Panc1 (cell line): ENCODE results near the gene CD151. TPM values are rescaled to one million over a fixed set of nuclear protein-coding genes. Genes with fewer than 3 reads are reported as not detected.

Source experiments
- ATAC-seq: fragments of 200-7000 bp; cut with Tn5 transposase; 2 replicates; pipeline ENCODE4 v1.9.1; 2020; ENCODE audit warnings: mild to moderate bottlenecking, moderate library complexity
- BruUV-seq: library from RNA; stranded (reverse); fragments of 400-500 nt; replicated peaks from 2 replicates; lab custom pipeline; 2021; lab: Mats Ljungman, UMichigan
- CTCF ChIA-PET: fragments of 300-600 bp; sonication (Branson Sonifier 250); formaldehyde crosslinking; loops from one replicate; lab custom pipeline; 2022; ENCODE audit warnings: antibody characterized with exemption; lab: Charles Lee
- POLR2A ChIA-PET: fragments of 300-600 bp; sonication (Branson Sonifier 250); formaldehyde crosslinking; loops from one replicate; lab custom pipeline; 2022; ENCODE audit warnings: antibody characterized with exemption; lab: Charles Lee
- DNase-seq: peaks from one replicate; pipeline ENCODE4 v3.0.0-alpha.2; 2010; ENCODE audit warnings: low read depth, low spot score
- H3K27ac ChIP-seq: 2 replicates; pipeline ENCODE4 v1.5.1; 2011; ENCODE audit warnings: mild to moderate bottlenecking, low read length, inconsistent platforms
- H3K27me3 ChIP-seq: fragments of 200-500 bp; sonication (Bioruptor generic); 2 replicates; pipeline ENCODE4 v1.6.0; 2014; ENCODE audit warnings: low read length, inconsistent platforms; ENCODE audit not compliant: control insufficient read depth, insufficient read depth
- H3K36me3 ChIP-seq: fragments of 200-500 bp; sonication (Bioruptor generic); 2 replicates; pipeline ENCODE4 v1.5.1; 2014; ENCODE audit warnings: inconsistent platforms, mild to moderate bottlenecking, low read length, moderate library complexity; ENCODE audit not compliant: control insufficient read depth, insufficient read depth
- H3K4me1 ChIP-seq: 2 replicates; pipeline ENCODE4 v1.5.1; 2011; ENCODE audit warnings: inconsistent platforms, mild to moderate bottlenecking, low read length, moderate library complexity; ENCODE audit not compliant: control insufficient read depth, insufficient read depth
- H3K4me3 ChIP-seq, 2 experiments: 2 replicates each; pipeline ENCODE4 v1.5.1; 2011 to 2012; ENCODE audit warnings: low read depth in 2 of 2, low read length in 2 of 2, mild to moderate bottlenecking in 2 of 2, inconsistent platforms in 1 of 2, moderate library complexity in 1 of 2
- H3K9me3 ChIP-seq: fragments of 200-500 bp; sonication (Bioruptor generic); 2 replicates; pipeline ENCODE4 v1.5.1; 2014; ENCODE audit warnings: low read depth, mild to moderate bottlenecking, inconsistent platforms, low read length, moderate library complexity; ENCODE audit not compliant: control insufficient read depth, insufficient read depth
- CTCF ChIP-seq: fragments of 450-650 bp; IDR thresholded peaks from 2 replicates; pipeline ENCODE4 v1.5.1; 2017; ENCODE audit warnings: mild to moderate bottlenecking
- POLR2AphosphoS5 ChIP-seq: IDR thresholded peaks from 2 replicates; pipeline ENCODE4 v1.6.1; 2012; ENCODE audit warnings: mild to moderate bottlenecking, low read depth, low read length, moderate library complexity
- SIN3A ChIP-seq: IDR thresholded peaks from 2 replicates; pipeline ENCODE4 v1.6.1; 2012; ENCODE audit warnings: low read depth, mild to moderate bottlenecking, low read length, moderate library complexity, borderline replicate concordance; ENCODE audit not compliant: insufficient read depth
- TCF7L2 ChIP-seq: IDR thresholded peaks from 2 replicates; pipeline ENCODE4 v1.6.1; 2011; ENCODE audit warnings: mild to moderate bottlenecking, low read depth, low read length, inconsistent platforms
- in situ Hi-C: cut with HindIII; loops from 2 replicates; pipeline ENCODE4 v1.10.0; 2016; ENCODE audit warnings: low sequenced_read_pairs, low pct_unique_long_range_greater_than_20kb
- intact Hi-C: fragments of 100-400 bp; cut with micrococcal nuclease; formaldehyde crosslinking; loops from one replicate; pipeline ENCODE4 v1.10.0; 2022; ENCODE audit not compliant: unreplicated experiment
- total RNA-seq: library from RNA; stranded (reverse); gene quantifications from one replicate; pipeline ENCODE4 v1.2.1, GENCODE V29; 2021; ENCODE audit not compliant: unreplicated experiment
- TF ChIP-seq, protein P1 (sequence below), 2 experiments: IDR thresholded peaks; 2 replicates each; pipeline ENCODE4 v1.6.1; 2011 to 2012; ENCODE audit warnings: low read depth in 2 of 2, control low read depth in 1 of 2, low read length in 1 of 2, mild to moderate bottlenecking in 1 of 2, moderate library complexity in 1 of 2; ENCODE audit not compliant: insufficient read depth in 1 of 2

Gene CD151
- total RNA-seq, 1 experiment from 2014 or later, result 680 TPM

DNA sequence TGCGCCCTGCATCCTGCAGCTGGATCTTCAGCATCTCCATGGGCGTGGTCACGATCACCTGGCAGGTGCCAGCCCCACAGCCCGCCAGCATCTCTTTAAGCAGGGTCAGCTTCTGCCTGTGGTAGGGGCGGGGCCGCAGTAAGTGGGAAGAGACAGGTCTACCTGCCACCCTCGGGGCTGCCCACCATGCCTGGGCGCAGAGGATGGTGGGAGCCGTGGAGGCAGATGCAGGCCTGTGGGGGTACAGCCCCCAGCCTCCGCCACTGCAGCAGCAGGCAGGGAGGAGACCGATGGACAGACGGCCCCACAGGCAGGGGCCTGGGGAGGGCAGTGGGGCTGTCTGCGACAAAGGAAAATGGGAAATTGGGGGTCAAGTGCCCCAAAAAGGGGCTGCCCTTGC lies 39.9 kb upstream of the CD151 start:
- POLR2A ChIA-PET, result no interaction called here
- intact Hi-C loops (no loop called here), in situ Hi-C loops (no loop called here)
- ATAC-seq (no peak), DNase-seq (no peak)
- H3K36me3 ChIP-seq, result no peaks in the 10 kb centered on the region; the same call in none of the 2 replicates
- no peaks in the 10 kb centered on the region for H3K27me3 ChIP-seq
- H3K4me1 ChIP-seq, result peaks cover 62% of the 10 kb centered on the region
- CTCF ChIA-PET, result no interaction called here
- no peak overlapping the region for H3K4me3 ChIP-seq
- TF ChIP-seq TCF7L2 (no peak), CTCF (no peak), SIN3A (no peak), POLR2AphosphoS5 (no peak; the same call in 1 of the 2 replicates)
- TF ChIP-seq, protein P1, sequence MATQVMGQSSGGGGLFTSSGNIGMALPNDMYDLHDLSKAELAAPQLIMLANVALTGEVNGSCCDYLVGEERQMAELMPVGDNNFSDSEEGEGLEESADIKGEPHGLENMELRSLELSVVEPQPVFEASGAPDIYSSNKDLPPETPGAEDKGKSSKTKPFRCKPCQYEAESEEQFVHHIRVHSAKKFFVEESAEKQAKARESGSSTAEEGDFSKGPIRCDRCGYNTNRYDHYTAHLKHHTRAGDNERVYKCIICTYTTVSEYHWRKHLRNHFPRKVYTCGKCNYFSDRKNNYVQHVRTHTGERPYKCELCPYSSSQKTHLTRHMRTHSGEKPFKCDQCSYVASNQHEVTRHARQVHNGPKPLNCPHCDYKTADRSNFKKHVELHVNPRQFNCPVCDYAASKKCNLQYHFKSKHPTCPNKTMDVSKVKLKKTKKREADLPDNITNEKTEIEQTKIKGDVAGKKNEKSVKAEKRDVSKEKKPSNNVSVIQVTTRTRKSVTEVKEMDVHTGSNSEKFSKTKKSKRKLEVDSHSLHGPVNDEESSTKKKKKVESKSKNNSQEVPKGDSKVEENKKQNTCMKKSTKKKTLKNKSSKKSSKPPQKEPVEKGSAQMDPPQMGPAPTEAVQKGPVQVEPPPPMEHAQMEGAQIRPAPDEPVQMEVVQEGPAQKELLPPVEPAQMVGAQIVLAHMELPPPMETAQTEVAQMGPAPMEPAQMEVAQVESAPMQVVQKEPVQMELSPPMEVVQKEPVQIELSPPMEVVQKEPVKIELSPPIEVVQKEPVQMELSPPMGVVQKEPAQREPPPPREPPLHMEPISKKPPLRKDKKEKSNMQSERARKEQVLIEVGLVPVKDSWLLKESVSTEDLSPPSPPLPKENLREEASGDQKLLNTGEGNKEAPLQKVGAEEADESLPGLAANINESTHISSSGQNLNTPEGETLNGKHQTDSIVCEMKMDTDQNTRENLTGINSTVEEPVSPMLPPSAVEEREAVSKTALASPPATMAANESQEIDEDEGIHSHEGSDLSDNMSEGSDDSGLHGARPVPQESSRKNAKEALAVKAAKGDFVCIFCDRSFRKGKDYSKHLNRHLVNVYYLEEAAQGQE (IDR thresholded peaks at IDR 0.05; ENCODE audit: insufficient read depth in 1 of 2, low read depth in 2 of 2, low read length in 1 of 2), result no peak
- no peaks in the 10 kb centered on the region for H3K9me3 ChIP-seq
- no peak overlapping the region; the same call in 1 of the 2 replicates for H3K27ac ChIP-seq
- BruUV-seq, result no TSS peak

DNA sequence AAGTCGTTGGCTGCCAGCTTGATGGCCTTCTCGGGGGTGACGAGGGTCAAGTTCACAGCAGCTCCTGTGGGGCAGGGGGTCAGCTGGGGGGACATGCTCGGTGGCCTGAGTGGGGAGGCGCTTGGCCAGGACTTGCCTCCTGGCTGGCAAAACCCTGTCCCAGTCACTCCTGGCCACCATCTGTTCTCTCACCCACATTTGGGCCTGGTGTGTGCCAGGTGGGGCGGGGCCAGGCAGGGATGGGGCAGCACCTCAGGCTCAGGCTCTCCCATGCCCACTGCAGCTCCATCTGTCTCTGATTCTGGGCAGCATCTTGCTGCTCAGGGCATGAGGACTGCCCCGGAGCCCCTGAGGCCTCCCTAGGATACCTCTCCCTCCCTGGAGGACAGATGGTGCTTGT lies 39.2 kb upstream of the CD151 start:
- intact Hi-C loops (no loop called here), in situ Hi-C loops (no loop called here)
- no peaks in the 10 kb centered on the region for H3K9me3 ChIP-seq
- CTCF ChIA-PET, result interaction anchor here (0.7 kb wide), 1 partner anchor 78 kb away, joined by 6 read pairs; no protein-coding TSS in a partner anchor
- peaks cover 56% of the 10 kb centered on the region for H3K4me1 ChIP-seq
- no peaks in the 10 kb centered on the region; the same call in none of the 2 replicates for H3K36me3 ChIP-seq
- no TSS peak for BruUV-seq
- TF ChIP-seq TCF7L2, result no peak
- TF ChIP-seq CTCF, result no peak
- no peak for TF ChIP-seq POLR2AphosphoS5
- TF ChIP-seq, protein P1 (IDR thresholded peaks at IDR 0.05; ENCODE audit: insufficient read depth in 1 of 2, low read depth in 2 of 2, low read length in 1 of 2), result no peak
- no peak for TF ChIP-seq SIN3A
- POLR2A ChIA-PET, result no interaction called here
- peak overlapping the region; percentile 52 for H3K27ac ChIP-seq
- DNase-seq (no peak), ATAC-seq (no peak)
- no peaks in the 10 kb centered on the region for H3K27me3 ChIP-seq
- no peak overlapping the region for H3K4me3 ChIP-seq
